Activated T-cell treated with anti-CD3 and anti-CD28 coated beads, Interleukin-2, amount 50 U/mL, for 4 hours (primary cell): ENCODE results near the gene RASA2. TPM values are rescaled to one million over a fixed set of nuclear protein-coding genes. Genes with fewer than 3 reads are reported as not detected.
"Not testable (repeated sequence)": the region's sequence is repeated elsewhere in the genome, so short reads cannot be mapped to it uniquely, and the experiment has no call there.

Experiments
- ATAC-seq, 2 donors: fragments of 200-7000 bp; cut with Tn5 transposase; one replicate each; pipeline ENCODE4 v1.10.0; 2021
- DNase-seq: peaks from one replicate; pipeline ENCODE4 v3.0.0-alpha.2; 2020
- H3K27me3 Mint-ChIP-seq: one replicate; pipeline ENCODE4 v1.8.0; 2021; ENCODE audit warnings: low read depth, mixed read lengths
- H3K36me3 Mint-ChIP-seq: one replicate; pipeline ENCODE4 v1.8.0; 2022; ENCODE audit warnings: mixed read lengths; ENCODE audit not compliant: insufficient read depth
- H3K4me1 Mint-ChIP-seq: one replicate; pipeline ENCODE4 v1.8.0; 2021; ENCODE audit warnings: low read depth, mixed read lengths
- H3K4me3 Mint-ChIP-seq: one replicate; pipeline ENCODE4 v1.8.0; 2021; ENCODE audit warnings: mild to moderate bottlenecking, moderate library complexity, mixed read lengths
- H3K9me3 Mint-ChIP-seq: one replicate; pipeline ENCODE4 v1.8.0; 2021; ENCODE audit warnings: mixed read lengths
- total RNA-seq, 3 donors: library from RNA; stranded (reverse); gene quantifications; one replicate each; pipeline ENCODE4 v1.2.1, GENCODE V29; 2021

Gene RASA2
- total RNA-seq, 3 donors from 2014 or later: 31.0 to 37.0 (median 32.4) TPM

DNA sequence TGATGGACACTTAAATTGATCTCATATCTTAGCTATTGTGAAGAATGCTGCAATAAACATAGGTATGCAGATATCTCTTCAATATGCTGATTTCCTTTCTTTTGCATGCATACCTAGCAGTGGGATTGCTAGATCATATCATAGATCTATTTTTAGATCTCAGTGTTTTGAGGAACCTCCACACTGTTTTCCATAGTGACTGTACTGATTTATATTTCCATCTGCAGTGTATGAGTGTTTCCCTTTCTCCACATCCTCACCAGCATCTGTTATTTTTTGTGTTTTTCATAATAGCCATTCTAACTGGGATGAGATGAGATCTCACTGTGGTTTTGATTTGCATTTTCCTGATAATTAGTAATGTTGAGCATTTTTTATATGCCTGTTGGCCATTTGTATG lies 17.1 kb upstream of the RASA2 start:
- Mint-ChIP-seq H3K9me3 (peaks cover 3% of the 10 kb centered on the region), H3K27me3 (no peaks in the 10 kb centered on the region), H3K4me1 (peaks cover 4% of the 10 kb centered on the region), H3K4me3 (no peak overlapping the region), H3K36me3 (no peaks in the 10 kb centered on the region)
- ATAC-seq (no peak), DNase-seq (no peak)

DNA sequence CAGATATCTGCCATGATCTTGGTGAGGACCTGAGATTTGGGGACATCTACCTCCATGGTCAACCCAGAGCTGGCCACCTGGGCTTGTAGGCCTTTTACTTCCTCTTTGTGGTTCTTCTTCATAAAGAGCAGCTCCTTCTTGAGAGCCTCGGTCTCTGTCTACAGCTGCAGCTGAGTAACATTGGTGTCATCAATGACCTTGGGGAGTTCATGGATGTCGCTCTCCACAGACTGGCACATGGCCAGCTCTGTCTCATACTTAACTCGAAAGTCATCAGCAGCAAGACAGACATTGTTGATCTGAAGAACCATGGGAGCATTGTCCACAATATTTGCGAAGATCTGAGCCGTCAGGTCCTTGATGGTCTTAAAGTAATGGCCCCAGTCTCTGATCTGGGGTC lies 15.7 kb upstream of the RASA2 start:
- Mint-ChIP-seq H3K4me1 (peaks cover 17% of the 10 kb centered on the region), H3K9me3 (peaks cover 3% of the 10 kb centered on the region), H3K27me3 (no peaks in the 10 kb centered on the region), H3K4me3 (no peak overlapping the region), H3K36me3 (no peaks in the 10 kb centered on the region)
- ATAC-seq: no peak
- DNase-seq: no peak

DNA sequence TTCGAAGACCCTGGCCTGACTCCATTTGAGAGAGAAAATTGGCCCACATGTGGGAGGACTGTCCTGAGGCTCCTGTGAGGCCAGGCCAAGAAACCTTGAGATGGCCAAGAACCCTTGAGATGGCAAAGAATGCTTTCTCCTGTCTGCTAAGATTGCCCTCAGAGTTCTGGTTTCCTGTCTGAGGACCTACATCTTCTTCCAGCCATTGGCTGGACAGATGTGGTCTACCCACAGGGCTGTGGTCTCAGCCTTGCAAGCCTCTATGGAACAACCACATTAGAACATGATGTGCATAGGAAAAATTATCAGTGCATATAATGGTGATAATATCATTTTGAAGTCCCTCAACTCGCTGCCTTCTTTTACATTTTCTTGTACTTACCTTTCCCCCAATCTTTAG lies 10.8 kb upstream of the RASA2 start:
- Mint-ChIP-seq H3K9me3 (no peaks in the 10 kb centered on the region), H3K4me3 (no peak overlapping the region), H3K4me1 (peaks cover 31% of the 10 kb centered on the region), H3K36me3 (no peaks in the 10 kb centered on the region), H3K27me3 (no peaks in the 10 kb centered on the region)
- no peak for DNase-seq
- no peak for ATAC-seq

DNA sequence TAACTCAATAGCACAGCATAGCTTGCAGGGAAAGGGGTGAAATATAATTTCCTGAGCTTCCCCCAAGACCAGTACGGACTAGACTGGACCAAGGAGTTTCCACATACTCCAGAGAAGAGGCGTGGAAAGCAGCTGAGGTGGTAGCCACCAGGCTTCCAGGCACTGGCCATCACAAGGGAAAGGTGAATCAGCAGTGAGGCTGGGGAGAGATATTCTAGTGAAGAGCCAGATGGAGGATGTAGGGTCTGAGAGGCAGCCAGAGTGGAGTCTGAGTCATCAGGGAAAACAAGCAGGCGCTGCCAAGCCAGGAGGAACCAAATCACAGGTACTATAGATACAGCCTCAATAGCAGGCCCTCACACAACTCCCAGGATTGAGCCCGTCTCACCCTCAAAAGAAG lies 9.6 kb upstream of the RASA2 start:
- H3K4me3 Mint-ChIP-seq: no peak overlapping the region
- no peaks in the 10 kb centered on the region for H3K9me3 Mint-ChIP-seq
- peaks cover 31% of the 10 kb centered on the region for H3K4me1 Mint-ChIP-seq
- no peaks in the 10 kb centered on the region for H3K27me3 Mint-ChIP-seq
- no peaks in the 10 kb centered on the region for H3K36me3 Mint-ChIP-seq
- ATAC-seq (no peak), DNase-seq (no peak)

DNA sequence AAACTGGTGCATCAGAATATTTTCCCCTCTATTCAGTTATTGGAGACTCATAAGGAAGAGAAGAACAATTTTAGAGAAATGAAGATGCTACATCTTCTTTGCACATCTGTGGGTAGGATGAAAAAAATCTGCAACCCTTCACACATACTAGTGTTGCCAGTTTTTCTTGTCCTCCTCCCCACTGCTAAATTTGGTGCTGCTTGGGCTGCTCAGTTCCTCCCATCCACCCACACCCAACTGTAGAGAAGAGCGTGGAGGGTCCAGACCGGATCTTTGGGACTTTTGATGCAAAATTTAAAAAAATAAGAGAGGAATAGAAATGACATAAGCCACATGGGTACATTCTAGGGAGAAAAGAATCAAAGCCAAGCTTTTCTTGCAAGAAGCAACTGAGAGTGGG lies 8.7 kb upstream of the RASA2 start:
- no peak for DNase-seq
- H3K4me1 Mint-ChIP-seq: peaks cover 31% of the 10 kb centered on the region
- no peaks in the 10 kb centered on the region for H3K36me3 Mint-ChIP-seq
- no peak for ATAC-seq
- no peaks in the 10 kb centered on the region for H3K9me3 Mint-ChIP-seq
- H3K4me3 Mint-ChIP-seq: no peak overlapping the region
- H3K27me3 Mint-ChIP-seq: no peaks in the 10 kb centered on the region

DNA sequence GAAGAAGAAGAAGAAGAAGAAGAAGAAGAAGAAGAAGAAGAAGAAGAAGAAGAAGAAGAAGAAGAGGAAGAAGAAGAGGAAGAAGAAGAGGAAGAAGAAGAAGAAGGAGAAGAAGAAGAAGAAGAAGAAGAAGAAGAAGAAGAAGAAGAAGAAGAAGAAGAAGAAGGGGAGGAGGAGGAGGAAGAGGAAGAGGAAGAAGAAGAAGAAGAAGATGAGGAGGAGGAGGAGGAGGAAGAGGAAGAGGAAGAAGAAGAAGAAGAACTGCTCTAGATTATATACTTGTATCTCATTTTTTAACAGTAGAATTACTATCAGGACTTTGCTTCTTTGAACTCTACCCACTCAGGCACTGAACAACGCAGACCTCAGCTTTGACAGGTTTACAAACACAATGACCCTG lies 8.0 kb upstream of the RASA2 start:
- not testable (repeated sequence) for H3K27me3 Mint-ChIP-seq, H3K36me3 Mint-ChIP-seq, DNase-seq, ATAC-seq, H3K9me3 Mint-ChIP-seq, H3K4me3 Mint-ChIP-seq
- peaks cover 36% of the 10 kb centered on the region for H3K4me1 Mint-ChIP-seq

DNA sequence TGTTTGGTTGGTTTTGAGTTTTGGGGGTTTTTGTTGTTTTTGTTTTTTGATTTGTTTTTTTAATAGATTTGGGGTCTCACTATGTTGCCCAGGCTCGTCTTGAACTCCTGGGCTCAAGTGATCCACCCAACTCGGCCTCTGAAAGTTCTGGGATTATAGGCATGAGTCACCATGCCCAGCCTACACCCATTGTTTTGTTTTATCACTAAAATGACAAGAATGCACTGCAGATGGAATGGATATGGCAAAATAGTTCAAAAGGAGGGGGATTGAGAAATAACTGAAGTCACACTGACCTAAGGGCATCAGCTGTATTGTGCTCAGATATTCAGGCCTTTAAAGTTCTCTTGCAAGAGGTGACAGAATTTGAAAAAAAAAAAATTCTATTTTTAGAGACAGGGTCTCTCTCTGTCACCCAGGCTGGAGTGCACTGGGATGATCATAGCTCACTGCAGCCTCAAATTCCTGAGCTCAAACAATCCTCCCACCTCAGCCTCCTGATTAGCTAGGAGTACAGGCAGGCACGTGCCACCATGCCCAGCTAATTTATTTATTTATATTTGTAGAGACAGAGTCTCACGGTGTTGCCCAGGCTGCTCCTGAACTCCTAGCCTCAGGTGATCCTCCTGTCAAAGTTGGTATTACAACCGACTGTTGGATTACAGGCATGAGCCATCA lies 4.4 kb upstream of the RASA2 start:
- DNase-seq (no peak), ATAC-seq (no peak)
- H3K4me1 Mint-ChIP-seq: peaks cover 26% of the 10 kb centered on the region
- H3K27me3 Mint-ChIP-seq: no peaks in the 10 kb centered on the region
- H3K4me3 Mint-ChIP-seq: no peak overlapping the region
- no peaks in the 10 kb centered on the region for H3K36me3 Mint-ChIP-seq
- H3K9me3 Mint-ChIP-seq: no peaks in the 10 kb centered on the region

DNA sequence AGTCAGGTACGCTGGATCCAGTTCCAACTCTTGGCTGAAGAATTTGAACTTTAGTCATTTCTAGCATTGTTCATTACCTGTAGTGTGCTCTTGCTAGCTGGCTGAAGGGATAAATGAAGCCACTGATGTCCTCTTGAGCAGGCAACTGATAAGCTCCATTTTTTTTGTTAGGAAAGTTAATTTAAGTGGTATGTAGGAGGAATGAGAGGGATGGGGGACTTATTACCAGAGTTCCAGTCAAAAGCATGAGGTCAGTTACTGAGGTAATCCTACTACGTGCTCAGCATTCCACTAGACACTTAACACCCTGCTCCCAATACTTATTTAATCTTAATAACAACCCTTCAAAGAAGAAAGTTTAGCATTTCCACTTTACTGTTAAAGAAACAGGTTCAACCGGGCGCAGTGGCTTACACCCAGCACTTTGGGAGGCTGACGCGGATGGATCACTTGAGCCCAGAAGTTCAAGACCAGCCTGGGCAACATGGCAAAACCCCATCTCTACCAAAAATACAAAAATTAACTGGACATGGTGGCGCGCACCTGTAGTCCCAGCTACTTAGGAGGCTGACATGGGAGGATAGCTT lies 2.0 kb upstream of the RASA2 start:
- DNase-seq (no peak), ATAC-seq (no peak)
- H3K36me3 Mint-ChIP-seq: peaks cover 3% of the 10 kb centered on the region
- H3K9me3 Mint-ChIP-seq: no peaks in the 10 kb centered on the region
- peaks cover 42% of the 10 kb centered on the region for H3K4me1 Mint-ChIP-seq
- H3K27me3 Mint-ChIP-seq: no peaks in the 10 kb centered on the region
- peak overlapping the region; percentile 85 for H3K4me3 Mint-ChIP-seq

DNA sequence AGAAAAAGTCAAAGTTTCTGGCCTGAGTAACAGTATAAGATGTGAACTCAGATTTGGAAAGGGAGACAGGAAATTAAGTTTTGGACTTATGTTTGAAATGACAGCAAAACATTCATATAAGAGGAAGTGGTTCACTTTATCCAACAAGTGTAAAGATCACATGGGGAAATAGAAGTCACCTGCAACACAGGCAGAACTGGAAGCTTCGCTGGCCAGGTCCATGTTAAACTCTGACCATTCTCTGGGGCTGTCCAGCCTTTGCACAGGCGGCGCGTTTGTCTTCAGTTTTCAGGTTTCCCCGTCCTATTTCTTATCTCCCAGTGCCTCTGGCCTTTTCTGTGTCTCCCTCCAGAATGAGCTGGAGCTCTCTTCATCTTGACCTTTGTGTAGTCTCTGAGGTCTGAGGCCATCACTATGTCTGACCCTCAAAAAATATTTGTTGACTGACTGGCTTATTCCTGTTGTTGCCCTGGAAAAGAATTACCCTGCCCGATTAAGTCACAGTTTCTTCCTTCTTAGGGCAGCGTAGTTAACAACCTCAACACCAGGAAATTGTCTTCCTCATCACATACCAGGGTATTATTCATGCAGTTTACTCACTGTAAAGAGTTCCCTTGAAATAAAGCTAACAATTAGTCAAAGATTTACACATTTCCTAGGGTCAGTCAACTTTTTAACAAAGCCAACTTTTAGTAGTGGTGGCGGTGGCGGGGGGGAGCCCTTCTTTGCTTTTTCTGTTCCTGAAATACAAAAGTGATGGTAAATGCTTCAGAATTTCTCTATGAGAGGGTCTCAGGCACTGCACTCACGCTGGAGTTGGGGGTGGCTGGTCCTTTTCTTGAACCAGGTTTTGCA lies 959 bp upstream of the RASA2 start:
- peaks cover 52% of the 10 kb centered on the region for H3K4me1 Mint-ChIP-seq
- no peaks in the 10 kb centered on the region for H3K27me3 Mint-ChIP-seq
- no peaks in the 10 kb centered on the region for H3K9me3 Mint-ChIP-seq
- peak; percentile 12 to 18 for ATAC-seq
- H3K36me3 Mint-ChIP-seq: peaks cover 7% of the 10 kb centered on the region
- no peak for DNase-seq
- peak overlapping the region; percentile 85 for H3K4me3 Mint-ChIP-seq

DNA sequence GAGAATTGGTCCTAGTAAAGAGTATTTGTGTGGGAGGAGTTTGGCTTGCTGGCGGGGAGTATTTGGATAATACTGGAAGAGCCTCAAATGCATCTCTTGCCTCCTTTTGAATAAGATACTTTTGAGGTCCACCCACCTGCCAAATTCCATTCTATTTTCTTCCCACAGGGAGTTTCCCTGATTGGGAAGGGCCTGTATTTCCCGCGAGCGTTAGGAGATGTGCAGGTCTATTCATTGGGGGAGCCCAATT lies 406 bp upstream of the RASA2 start:
- H3K4me1 Mint-ChIP-seq: peaks cover 58% of the 10 kb centered on the region
- H3K9me3 Mint-ChIP-seq: no peaks in the 10 kb centered on the region
- H3K36me3 Mint-ChIP-seq: peaks cover 11% of the 10 kb centered on the region
- ATAC-seq (no peak), DNase-seq (no peak)
- H3K27me3 Mint-ChIP-seq: no peaks in the 10 kb centered on the region
- peak overlapping the region; percentile 85 for H3K4me3 Mint-ChIP-seq

DNA sequence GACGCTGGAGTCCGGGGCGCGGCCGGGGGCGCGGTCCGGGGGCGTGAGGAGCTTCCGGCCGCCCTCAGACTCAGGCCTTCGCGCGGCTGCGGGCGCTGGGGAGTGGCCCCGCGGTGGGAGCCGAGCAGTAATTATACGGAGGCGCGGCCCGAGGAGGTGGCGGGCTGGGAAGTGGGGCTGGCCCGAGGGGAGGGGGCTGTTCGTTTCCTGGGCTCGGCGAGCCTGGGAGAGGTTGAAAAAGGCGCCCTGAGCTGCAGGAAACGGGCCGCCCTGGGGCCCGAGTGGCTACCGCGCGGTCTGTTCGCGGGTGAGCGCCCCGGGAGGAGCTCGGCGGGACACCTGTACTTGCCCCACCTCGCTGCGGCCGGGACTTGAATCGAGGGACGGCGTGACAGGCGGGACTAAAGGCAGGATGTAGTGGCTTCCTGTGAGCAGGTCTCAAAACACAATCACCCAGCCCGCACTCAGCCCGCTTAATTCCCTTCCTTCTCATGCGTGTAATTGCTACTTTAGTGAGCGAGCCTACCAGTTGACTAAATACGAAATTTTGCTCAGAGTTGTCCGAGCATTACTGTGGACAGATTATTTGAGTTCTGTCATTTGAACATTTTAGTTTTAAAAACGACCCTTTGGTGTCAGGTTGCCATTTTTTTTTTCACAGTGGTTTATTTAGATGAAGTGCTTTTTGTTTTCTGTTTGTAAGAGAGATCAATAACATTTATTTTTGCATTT lies 860 bp downstream of the RASA2 start:
- H3K36me3 Mint-ChIP-seq: peaks cover 11% of the 10 kb centered on the region
- H3K27me3 Mint-ChIP-seq: no peaks in the 10 kb centered on the region
- peaks cover 71% of the 10 kb centered on the region for H3K4me1 Mint-ChIP-seq
- DNase-seq (peak; percentile 66), ATAC-seq (peak; percentile 64 to 66)
- H3K9me3 Mint-ChIP-seq: no peaks in the 10 kb centered on the region
- peak overlapping the region; percentile 94 for H3K4me3 Mint-ChIP-seq

DNA sequence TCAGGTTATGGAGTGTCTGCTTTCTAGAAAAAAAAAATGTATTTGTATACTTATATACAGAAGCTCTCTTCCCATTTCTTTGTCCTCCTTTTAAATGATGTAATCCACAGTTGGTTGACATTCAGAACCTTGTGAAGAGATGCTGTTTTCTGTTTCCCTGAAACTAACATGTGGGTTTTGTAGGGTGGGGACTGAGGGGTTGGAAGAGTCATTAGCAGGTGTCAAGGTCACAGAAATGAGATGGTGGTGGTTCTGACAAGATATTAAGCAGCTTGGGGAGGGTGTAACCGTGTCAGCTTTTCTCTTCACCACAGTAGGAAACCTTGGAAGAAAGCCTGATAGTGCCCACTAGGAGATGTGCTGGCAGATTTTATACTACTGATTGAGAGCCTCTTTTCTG lies 2.4 kb downstream of the RASA2 start:
- Mint-ChIP-seq H3K36me3 (peaks cover 11% of the 10 kb centered on the region), H3K27me3 (no peaks in the 10 kb centered on the region), H3K4me1 (peaks cover 79% of the 10 kb centered on the region), H3K9me3 (no peaks in the 10 kb centered on the region), H3K4me3 (peak overlapping the region; percentile 94)
- DNase-seq (no peak), ATAC-seq (peak; percentile 30 to 31)

DNA sequence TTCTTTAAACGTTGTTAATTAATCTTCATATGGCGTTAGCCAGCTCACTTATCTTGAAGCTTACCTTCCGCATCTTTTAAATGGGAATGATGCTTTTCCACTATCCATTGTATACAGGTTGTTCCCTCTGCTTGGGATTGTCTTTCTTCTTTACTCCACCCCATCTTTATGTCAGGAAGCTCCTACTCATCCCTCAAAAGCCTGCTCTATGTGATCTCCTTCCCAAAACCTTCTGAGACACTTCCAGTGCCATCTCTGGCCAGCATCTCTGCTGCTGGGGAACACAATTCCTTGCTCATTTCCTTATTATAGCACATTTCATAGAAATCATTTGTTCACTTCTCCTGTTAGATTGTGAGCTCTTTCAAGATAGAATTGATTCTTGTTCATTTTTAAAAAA lies 4.3 kb downstream of the RASA2 start:
- peaks cover 18% of the 10 kb centered on the region for H3K36me3 Mint-ChIP-seq

DNA sequence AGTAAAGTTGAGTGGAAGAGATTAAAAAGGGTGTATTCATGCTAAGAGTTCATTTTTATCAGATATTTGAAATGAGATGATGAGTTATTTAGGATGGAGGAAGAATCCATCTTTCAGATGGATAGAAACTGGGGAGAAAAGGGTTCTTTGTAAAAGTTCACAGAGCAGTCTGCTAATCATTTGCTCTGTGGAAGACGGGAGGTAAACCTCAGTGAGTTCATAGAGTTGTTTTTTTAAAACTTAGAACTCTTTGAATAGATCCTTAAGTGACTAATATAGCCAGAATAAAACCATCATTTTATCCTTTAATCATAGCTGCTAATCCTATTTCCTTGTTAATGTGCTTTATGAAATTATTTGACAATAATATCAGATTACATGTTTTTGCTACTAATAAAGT lies 5.1 kb downstream of the RASA2 start:
- ATAC-seq: no peak
- peaks cover 87% of the 10 kb centered on the region for H3K4me1 Mint-ChIP-seq
- H3K9me3 Mint-ChIP-seq: no peaks in the 10 kb centered on the region
- peaks cover 18% of the 10 kb centered on the region for H3K36me3 Mint-ChIP-seq
- H3K4me3 Mint-ChIP-seq: no peak overlapping the region
- no peaks in the 10 kb centered on the region for H3K27me3 Mint-ChIP-seq
- no peak for DNase-seq

More for the DNA sequence above, 4.3 kb downstream of the RASA2 start:
- H3K27me3 Mint-ChIP-seq: no peaks in the 10 kb centered on the region
- H3K9me3 Mint-ChIP-seq: no peaks in the 10 kb centered on the region
- DNase-seq (no peak), ATAC-seq (no peak)
- peak overlapping the region; percentile 8 for H3K4me3 Mint-ChIP-seq
- H3K4me1 Mint-ChIP-seq: peaks cover 85% of the 10 kb centered on the region
